GM12873 (cell line): Measurements from ENCODE around the gene ZFAND4.

Source experiments
- TF ChIP-seq, protein P1 (sequence below): IDR thresholded peaks from 2 replicates; pipeline ENCODE4 v1.5.1; 2012; ENCODE audit warnings: low read depth, mild to moderate bottlenecking, moderate library complexity, low read length, control low read depth; ENCODE audit not compliant: insufficient read depth; ENCODE audit errors: missing control alignments

Gene ZFAND4

DNA sequence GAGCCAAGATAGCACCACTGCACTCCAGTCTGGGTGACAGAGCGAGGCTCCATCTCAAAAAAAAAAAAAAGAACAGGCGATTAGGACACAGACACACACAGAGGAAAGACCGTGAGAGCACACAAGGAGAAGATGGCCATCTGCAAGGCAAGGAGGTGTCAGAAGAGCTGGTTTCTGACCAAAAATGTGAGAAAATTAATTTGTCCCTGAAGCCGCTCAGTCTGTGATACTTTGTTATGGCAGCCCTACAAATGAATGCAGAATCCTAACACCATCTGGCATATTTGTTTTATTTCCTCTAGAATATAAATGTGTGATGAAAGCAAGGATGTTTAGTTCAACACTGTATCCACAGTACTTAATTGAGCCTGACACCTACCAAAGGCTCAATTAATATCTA, 69.7 kb downstream of the ZFAND4 start:
- TF ChIP-seq, protein P1, sequence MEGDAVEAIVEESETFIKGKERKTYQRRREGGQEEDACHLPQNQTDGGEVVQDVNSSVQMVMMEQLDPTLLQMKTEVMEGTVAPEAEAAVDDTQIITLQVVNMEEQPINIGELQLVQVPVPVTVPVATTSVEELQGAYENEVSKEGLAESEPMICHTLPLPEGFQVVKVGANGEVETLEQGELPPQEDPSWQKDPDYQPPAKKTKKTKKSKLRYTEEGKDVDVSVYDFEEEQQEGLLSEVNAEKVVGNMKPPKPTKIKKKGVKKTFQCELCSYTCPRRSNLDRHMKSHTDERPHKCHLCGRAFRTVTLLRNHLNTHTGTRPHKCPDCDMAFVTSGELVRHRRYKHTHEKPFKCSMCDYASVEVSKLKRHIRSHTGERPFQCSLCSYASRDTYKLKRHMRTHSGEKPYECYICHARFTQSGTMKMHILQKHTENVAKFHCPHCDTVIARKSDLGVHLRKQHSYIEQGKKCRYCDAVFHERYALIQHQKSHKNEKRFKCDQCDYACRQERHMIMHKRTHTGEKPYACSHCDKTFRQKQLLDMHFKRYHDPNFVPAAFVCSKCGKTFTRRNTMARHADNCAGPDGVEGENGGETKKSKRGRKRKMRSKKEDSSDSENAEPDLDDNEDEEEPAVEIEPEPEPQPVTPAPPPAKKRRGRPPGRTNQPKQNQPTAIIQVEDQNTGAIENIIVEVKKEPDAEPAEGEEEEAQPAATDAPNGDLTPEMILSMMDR = no peak

- TF ChIP-seq, protein P1 = no peak
Observed at GRCh38 chr10:45602082-45602730, 70.4 kb downstream of the ZFAND4 start.

GRCh38 chr10:45599646-45600045, 72.9 kb downstream of the ZFAND4 start:
- TF ChIP-seq, protein P1 = no peak

DNA sequence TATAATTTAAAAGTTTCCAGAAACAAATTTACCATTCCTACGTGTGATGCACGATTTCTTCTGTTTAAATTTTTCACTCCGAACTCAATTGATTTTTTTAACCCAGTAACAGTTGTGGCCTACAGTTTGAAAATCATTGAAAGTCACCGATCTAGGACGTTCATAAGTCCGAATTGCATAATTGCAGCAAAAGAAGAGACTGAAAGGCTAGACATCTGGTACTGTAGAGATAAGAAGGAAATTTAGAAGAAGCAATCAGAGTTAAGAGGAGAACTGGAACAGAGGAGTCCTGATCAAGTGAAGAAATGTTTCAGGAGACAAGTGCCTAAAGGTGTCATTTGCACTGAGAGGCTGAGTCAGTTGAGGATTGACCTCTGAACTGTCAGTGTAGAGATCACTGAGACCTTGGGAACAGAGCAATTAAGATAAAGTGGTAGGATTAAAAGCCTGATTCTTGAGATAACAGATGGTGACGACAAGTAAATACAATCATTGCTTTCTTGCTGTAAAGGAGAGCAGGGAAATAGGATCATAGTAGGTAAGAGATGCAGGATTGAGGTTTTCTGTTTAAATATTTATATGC, 73.5 kb downstream of the ZFAND4 start:
- TF ChIP-seq, protein P1 = no peak

DNA sequence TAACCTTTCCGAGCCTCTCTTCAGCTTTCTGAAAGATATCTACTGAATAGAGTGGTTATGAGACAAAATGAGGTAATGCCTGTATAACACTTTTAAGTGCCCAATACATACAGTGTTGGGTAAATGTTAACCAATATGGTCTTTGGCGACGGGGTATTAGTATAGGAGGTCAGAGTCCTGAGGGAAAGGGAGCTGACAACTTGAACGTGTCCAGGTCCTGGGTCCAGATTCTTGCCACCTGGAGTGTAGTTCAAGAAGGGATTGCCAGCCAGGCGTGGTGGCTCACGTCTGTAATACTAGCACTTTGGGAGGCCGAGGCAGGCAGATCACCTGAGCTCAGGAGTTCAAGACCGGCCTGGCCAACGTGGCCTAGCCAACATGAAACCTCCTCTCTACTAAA, 76.0 kb downstream of the ZFAND4 start:
- TF ChIP-seq, protein P1 = no peak

DNA sequence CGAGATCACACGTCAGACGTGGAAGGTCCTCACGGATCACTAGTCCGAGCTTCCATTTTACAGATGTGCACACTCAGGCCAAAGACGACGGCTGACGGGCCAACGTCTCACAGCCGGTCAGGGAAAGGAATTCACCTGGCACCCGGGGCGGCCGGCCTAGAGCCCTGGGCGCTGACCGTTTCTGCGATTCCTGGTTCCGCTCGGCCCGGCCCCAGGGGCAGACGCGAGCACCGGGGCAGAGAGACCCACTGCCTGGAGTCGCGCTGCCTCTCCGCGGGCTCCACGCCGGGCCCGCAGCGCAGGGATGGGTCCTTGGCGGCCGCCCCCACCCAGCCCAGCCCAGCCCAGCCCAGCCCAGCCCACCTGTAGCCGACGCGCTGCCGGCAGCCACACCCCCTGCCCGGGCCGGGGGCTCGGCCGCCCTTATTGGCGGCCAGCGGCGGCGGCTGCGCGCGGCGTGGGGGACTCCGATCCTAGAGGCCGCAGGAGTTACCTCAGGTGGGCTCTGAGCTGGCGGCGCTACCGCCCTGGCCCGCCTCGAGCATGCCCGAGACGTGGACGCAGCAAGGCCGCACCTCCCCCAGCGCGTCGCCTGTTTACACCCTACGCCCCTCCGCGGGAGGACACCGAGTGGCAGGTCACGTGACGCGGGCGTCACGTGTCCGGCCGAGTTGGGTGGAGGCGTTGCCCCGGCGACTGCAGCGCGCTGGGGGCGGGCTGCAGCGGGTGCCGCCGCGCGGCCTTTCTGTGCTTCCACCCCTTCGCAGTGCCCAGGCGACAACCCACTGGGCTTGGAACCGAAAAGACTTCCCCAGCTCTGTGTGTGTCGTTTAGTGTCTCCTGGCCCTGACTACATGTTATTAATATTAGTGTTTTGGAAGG, 78.1 kb downstream of the ZFAND4 start:
- TF ChIP-seq, protein P1 = peak; percentile 11

- TF ChIP-seq, protein P1 = no peak
Observed at GRCh38 chr10:45593938-45594275, 78.7 kb downstream of the ZFAND4 start.
